HG03045 (cell line): ENCODE measurements around the gene DDX47.

Source experiments
- ATAC-seq: cut with Tn5 transposase; IDR thresholded peaks from one replicate; pipeline ENCODE4 v1.9.1; 2021; ENCODE audit warnings: mild to moderate bottlenecking, moderate library complexity; ENCODE audit not compliant: unreplicated experiment

The DDX47 gene

GRCh38 chr12:12813120-12814101, at the start of gene DDX47:
TSS of gene DDX47 (plus strand) at chr12:12813346. CDS start at chr12:12813368, 22 bp downstream.
- peak; percentile 76 for ATAC-seq

GRCh38 chr12:12764824-12765223, 48.3 kb upstream of the DDX47 start:
- no peak for ATAC-seq

GRCh38 chr12:12770262-12770661, 42.9 kb upstream of the DDX47 start:
- no peak for ATAC-seq

GRCh38 chr12:12774791-12775190, 38.4 kb upstream of the DDX47 start:
- no peak for ATAC-seq

GRCh38 chr12:12776261-12776660, 36.9 kb upstream of the DDX47 start:
- ATAC-seq: no peak

- no peak for ATAC-seq
Measured at GRCh38 chr12:12777092-12777491, 36.1 kb upstream of the DDX47 start.

GRCh38 chr12:12779007-12779406, 34.1 kb upstream of the DDX47 start:
- no peak for ATAC-seq

GRCh38 chr12:12779529-12779928, 33.6 kb upstream of the DDX47 start:
- no peak for ATAC-seq

- no peak for ATAC-seq
Measured at GRCh38 chr12:12784116-12784515, 29.0 kb upstream of the DDX47 start.

- ATAC-seq: no peak
Measured at GRCh38 chr12:12784911-12785814, 28.0 kb upstream of the DDX47 start, which contains the start of gene APOLD1. TSS of gene APOLD1 (plus strand) at chr12:12785659. CDS start at chr12:12785692, 33 bp downstream.

- peak; percentile 11 for ATAC-seq
Measured at GRCh38 chr12:12786351-12786705, 26.8 kb upstream of the DDX47 start.

GRCh38 chr12:12786706-12787601, 26.2 kb upstream of the DDX47 start:
- peak; percentile 80 for ATAC-seq

GRCh38 chr12:12788131-12788530, 25.0 kb upstream of the DDX47 start:
- no peak for ATAC-seq

- no peak for ATAC-seq
Measured at GRCh38 chr12:12788675-12789368, 24.3 kb upstream of the DDX47 start.

- no peak for ATAC-seq
Measured at GRCh38 chr12:12790956-12791355, 22.2 kb upstream of the DDX47 start.

- no peak for ATAC-seq
Measured at GRCh38 chr12:12791756-12792369, 21.3 kb upstream of the DDX47 start.

- ATAC-seq: no peak
Measured at GRCh38 chr12:12792421-12792820, 20.7 kb upstream of the DDX47 start.

- no peak for ATAC-seq
Measured at GRCh38 chr12:12794686-12795085, 18.5 kb upstream of the DDX47 start.

- ATAC-seq: no peak
Measured at GRCh38 chr12:12796171-12796570, 17.0 kb upstream of the DDX47 start.
